NCI-H748 treated with DMSO at 0.1 percent for 48 hours (cell line): ENCODE data around the gene SLC12A2.

ENCODE experiments used
- DNase-seq: peaks from one replicate; lab custom pipeline; 2025; lab: John Stamatoyannopoulos, UW

Gene SLC12A2

DNA sequence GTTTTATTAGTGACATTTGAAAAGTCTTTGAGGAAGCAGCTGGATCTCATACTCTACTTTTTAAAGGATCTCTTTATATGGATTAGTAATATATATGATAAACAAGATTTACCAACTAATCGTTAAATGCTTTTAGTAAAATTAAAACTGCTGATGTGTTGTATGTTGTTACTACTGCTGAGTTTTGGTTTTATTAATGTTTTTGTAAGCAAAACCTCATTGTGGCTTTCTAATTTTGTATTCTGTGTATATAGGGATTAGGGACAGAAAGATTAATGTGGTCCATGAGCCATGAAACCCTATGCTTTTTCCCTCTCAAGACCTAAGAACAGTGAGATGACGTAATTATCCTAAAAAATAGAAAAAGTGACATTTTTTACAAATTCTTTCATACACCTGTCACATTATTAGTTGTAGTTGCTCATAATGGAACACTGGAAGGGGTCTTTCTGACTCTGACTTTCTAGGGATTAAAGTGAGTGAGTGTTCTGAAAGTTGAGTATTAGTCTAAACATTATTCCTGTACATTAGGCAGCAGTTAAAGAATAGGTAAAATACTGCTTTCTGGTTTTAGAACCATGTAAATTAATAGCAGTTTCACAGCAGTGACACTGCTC lies 85.9 kb downstream of the SLC12A2 start:
- DNase-seq, result no peak

DNA sequence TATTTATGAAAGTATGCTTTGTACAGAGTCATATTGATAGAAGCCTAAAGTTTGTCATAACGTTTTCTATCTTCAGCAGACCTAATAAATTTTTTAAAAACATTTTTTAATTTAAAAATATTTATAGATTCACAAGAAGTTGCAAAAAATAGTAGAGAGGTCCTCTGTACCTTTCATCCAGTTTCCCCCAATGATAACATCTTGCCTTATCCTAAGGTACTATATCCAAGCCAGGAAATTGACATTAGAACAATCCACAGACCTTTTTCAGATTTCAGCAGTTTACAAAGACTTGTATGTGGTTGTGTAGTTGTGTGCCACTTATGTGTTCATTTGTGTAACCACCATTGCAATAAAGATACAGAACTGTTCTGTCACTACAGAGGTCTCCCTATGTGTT lies 88.5 kb downstream of the SLC12A2 start:
- no peak for DNase-seq

DNA sequence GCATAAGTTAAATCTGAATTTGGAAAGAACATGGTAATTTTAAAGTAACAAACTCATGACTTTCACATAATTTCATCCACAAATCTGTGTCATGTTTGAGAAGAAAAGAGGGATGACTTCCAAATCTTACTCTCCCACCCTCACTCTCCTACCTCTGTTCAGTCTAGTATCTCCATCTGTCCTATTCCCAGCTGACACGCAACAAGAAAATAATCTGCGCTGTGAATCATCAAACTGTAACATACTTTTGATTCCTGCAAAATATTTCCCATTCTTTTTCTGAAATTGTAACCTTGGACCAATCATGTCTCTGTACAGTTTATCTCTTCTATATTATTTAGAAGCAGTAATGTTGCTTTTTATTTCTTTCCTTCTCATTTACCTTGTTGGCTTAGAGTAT lies 91.4 kb downstream of the SLC12A2 start:
- no peak for DNase-seq

DNA sequence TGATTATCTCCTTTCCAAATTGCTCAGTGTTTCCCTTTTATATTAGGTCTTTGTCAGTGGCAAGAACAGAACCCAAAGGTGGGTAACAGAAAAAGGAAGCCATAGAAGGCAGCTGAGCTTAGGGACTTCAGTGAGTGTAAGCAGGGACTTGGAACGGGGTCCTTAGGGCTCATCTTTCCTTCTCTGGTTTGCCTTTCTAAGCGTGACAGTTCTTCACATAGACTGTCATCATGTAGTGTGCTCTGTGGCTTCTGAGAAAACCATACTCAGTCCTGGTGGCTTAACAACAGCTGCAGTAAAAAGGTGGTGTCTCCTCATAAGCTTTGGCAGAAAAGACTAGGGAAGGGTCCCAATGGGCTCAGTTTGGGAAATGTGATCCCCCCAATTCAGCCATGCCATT lies 108.8 kb downstream of the SLC12A2 start:
- DNase-seq, result no peak

DNA sequence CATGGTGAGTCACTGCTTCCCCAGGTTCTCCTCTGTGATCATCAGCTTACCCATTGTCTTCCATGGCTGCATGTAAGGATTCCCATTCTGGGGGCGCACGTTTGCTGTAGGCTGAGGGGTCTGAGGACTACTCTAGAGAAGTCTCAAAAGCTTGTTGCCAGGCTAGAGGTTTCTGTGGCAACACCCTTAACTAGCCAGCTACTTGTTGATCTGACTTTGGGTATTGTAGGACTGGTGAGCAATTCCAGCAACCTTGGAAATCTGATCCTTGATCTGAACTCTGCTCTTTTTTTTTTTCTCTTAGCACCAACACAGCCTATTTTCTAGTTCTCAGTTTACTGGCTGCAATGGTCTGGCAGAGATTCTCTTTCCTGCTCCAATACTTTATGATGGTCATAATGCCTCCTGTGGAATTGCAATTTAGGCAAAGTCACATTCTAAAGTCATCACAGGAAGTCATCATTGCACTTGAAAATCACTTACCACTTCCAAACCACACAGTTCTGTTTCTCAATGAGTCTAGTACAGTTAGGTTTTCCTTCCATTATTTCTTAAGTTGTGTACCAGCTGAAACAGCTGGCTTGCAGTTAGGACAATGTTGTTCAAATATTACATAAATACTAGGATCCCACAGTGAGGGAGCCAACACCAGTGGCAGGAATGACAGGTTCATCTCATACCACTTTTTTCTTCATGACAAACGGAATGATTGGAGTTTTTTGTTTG lies 110.3 kb downstream of the SLC12A2 start:
- DNase-seq, result no peak

DNA sequence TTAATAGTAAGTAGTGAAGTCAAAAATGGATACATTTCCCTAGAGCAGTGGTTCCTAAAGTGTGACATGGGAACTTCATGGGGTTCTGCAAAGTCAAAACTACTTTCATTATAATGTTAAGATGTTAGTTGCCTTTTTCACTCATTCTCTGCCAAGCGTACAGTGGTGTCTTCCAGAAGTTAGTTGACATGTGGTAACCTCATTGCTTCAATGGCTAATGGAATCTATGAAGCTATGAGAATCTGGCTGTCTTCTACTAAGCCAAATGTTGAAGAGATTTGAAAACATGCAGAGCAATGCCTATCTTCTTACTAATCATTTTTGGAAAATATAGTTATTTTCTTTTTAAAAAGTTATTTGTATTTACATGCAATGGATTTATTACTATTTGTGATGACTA lies 111.8 kb downstream of the SLC12A2 start:
- no peak for DNase-seq

DNA sequence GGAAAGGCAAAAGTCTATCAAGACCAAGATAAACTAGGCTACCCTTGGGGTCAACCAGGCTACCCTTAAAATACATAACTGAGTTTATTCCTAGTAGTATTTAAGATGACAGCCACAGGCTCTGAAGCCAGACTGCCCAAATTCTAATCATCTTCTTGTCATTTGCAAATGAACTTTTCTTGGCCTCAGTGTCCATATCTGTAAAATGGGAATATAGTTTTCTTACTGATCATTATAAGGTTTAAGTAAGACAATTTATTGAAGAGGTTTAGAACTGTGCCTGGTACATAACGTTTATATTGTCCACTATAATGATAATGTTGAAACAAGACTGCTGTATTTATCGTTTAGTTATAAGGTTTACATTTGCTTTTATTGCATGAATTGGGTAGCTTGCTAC lies 112.5 kb downstream of the SLC12A2 start:
- DNase-seq, result no peak

DNA sequence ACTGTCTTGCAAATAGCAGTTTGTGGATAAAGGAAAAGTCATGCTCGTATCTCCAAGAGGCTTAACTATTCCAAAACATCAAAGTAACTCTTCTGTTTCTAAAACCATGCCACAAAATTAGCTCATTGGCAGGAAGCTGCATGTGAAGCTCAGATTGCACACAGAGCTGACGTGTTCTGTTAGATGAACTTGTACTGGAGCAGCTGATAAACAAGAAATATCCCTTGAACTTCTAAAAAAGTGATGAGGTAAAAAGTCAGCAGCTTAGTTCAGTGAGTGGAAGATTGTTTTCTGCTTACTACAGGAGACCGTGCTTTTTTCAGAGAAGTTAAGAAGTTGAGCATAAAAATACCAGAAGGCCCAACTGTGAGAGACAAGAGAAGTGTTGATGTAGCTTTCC lies 113.2 kb downstream of the SLC12A2 start:
- no peak for DNase-seq

DNA sequence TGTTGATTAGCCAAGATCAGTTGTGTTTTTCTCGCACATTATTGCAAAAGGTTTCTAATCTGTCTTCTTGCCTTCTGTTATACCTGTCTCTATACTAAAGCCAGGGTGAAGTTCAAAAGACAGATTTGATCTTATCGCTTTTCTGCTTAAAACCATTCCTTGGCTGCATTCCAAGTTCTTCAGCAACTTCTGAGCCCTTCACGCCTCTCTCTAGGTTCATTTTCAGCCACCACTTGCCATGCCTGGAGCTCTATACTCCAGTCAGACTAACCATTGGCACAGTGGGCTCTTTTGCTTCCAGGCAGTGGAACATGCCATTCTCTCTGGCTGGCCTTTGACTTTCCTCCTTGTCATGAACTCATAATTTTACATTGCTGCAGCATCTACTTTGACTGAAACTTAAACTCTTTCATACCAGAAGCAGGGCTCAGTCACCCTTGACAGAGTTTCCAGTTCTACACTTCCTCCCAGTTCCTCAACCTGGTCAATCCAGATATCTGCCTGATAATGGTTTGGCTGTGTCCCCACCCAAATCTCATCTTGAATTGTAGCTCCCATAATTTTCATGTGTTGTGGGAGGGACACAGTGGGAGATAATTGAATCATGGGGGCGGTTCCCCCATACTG lies 114.4 kb downstream of the SLC12A2 start:
- DNase-seq, result no peak

DNA sequence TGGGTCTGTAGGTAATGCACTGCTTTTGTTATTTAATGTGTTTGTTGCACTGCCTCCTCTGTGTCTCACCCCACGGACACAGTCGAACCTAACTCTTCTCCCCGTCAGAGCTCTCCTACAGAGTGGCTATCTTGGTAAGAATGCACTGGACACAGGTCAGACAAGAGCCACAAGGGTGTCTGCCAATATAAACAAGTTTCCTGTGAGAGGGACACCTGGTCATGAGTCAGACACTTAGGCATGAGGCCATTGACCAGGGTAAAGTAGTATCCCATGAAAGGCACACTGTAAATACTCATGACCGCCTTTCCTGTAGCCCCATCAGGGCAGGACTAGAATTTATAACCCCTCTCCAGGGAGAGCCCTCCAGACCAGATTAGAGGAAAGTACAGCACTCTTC lies 115.5 kb downstream of the SLC12A2 start:
- no peak for DNase-seq

DNA sequence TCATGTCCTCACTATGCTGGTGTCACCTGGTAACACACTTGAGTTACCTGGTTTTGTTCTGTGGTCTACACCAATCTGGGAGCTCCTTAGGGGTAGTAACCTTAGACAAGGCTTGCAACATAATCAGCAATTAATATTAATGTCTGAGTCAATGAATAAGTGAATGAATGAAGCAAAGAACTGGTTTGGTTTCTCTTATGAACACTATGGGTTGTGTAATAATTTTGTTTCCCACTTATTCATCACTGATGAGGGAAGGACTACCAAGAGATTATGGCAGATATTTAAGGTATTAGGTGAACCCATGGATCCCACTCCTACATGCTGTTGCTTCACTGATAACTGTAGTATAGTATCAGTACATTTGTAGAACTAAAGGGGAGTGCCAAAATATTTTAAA lies 116.0 kb downstream of the SLC12A2 start:
- no peak for DNase-seq

DNA sequence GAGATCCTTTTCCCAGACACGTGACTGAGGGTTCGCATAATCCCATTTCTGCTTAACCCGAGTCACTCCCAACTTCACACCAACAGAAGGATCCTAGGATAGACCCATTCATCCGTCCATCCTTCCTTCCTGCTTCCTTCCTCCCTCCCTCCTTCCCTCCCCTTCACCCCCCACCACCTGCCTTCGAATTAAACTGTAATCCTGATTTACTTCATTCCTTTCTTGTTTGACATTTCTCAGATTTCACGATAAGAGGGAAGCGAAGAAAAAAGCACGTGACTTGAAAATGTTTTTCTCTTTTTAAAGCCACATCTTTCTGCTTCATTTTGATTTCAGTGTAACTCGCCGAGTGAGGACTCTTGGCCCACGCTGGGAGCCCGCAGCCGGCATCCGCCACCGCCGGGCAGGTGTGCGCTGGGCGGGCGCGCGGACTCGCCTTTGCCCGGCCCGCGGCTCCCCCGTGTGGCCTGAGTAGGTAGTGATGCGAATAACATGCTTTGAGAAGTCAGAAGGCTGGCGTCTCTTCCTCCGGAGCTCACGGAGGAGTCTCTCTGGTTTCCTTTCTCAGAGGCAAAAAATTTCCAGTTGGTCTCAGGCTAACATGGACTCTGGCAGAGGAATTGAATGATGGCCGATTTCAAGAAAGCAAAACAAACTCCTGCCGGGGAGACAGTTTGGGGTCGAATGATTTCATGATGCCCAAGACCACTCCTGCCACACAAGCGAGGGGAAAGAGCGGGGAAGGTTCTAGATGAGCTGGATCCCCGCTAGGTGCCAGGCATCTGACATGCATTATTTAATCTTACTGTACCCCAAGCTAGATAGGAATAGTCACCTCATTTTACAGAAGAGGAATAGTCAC lies 117.7 kb downstream of the SLC12A2 start:
- DNase-seq, result peak; percentile 74

DNA sequence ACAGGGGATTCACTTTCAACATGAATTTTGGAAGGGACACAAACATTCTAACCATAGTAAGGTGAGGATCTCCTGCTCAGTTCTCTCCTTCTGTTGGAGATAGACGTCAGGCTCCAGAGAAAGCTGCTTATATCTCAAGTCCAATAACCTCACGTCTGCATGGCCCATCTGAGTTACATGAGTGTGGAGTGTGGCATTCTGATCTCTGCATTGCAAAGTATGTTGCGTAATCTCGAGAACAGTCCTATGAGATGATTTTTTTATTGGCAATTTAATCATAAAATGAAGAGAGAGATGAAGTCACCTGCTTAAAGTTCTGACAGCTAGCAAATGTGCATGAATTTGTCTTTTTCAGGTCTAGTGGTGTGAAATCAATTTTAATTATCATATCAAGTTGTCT lies 118.8 kb downstream of the SLC12A2 start:
- no peak for DNase-seq

DNA sequence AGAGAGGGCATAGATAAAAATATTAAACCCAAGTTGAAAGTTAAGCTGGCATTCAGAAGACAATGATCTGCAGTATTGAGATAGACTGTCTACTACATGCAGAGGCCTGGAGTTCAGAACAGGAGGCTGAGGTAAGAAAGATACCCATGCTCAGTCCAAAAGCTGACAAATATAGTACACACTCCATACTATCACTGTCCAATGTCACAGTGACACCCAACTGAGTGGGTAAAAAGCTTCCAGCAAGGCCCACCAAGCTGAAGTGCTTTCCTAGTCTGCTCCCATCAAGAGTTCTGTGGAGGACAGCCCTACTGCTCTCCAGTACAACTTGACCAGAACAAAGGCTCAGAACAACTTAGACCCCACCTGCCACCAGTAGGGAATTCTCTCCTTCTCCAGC lies 124.9 kb downstream of the SLC12A2 start:
- no peak for DNase-seq

DNA sequence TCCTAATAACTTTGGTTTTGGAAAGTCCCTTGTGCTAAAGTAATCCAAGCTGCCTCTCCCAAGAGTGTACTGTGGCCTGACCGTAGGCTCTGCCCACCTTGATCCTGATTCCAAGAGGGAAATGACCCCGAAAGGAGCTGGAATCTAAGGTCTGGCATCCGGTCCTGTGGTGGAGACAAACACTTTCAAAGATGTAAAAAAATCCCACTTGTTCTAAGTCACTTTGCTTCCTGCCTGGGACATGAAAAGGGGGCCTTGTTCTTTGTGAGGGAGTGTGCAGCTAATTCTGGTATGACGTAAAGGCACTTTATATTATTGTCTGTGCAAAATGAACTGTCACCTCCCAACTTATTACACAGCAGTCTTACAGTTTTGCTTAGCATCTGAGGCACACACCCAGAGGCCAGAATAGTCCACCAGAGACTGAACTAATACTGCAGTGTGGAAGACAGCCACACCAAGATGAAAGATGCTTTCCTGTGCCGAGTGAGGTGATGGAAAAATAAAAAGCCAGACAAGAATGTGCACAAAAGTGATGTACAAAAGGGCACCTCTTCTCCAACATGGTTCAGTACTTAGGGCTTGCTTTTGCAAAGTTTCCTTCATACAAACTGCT lies 128.7 kb downstream of the SLC12A2 start:
- no peak for DNase-seq

DNA sequence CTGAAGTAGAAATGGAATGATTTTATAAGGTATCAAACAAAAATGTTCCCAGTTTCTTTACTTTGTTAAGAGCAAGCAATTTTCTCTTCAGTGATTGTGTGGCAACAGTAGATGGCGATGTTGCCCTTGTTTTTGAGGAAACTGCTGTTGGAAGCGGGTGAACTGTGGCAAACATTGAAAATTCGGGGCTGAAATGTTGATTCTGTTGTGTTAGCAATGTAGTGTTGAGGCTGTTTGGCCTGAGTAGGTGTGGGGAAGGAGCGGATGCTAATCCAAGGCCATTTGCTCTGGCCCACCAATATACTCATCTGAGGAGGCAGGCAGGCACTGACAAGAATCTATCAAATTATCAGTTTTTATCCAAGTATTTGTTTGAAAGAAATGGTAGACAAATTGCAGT lies 129.8 kb downstream of the SLC12A2 start:
- DNase-seq, result peak; percentile 83

DNA sequence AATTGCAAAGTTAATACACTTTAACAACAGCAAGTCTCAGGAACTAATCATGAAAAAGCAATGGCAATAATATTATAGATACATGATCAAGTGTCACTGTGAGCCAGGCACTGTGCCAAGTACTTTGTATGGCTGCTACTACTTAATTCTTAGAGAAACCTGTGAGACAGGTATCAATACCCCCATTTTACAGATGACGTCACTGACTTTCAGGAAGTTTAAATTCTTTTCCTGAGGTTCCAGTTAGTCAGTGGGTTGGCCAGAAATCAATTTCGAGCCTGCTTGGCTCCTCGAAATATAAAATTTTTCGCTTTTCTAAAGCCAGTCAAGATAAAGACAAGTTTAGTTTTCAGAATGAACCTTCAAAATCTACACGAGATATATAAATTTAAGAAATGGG lies 130.3 kb downstream of the SLC12A2 start:
- no peak for DNase-seq

DNA sequence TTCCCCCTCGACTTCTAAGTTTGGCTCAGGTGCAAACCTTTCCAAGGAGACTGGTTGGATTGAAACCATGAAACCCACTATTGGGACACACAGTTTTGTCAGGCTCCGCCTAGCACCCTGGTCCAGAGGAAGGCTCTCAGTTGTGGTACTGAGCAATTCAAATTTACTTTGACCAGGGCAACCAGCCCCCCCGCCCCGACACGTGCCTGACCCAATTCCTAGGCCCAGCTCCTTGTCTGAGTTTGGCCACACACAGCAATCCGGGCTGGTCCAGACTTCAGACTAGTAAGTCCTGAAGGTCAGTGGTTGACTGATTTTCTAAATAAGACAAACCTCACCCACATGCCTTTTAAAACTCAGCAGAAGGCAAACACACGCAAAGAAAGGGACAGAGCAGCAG lies 132.7 kb downstream of the SLC12A2 start:
- no peak for DNase-seq

DNA sequence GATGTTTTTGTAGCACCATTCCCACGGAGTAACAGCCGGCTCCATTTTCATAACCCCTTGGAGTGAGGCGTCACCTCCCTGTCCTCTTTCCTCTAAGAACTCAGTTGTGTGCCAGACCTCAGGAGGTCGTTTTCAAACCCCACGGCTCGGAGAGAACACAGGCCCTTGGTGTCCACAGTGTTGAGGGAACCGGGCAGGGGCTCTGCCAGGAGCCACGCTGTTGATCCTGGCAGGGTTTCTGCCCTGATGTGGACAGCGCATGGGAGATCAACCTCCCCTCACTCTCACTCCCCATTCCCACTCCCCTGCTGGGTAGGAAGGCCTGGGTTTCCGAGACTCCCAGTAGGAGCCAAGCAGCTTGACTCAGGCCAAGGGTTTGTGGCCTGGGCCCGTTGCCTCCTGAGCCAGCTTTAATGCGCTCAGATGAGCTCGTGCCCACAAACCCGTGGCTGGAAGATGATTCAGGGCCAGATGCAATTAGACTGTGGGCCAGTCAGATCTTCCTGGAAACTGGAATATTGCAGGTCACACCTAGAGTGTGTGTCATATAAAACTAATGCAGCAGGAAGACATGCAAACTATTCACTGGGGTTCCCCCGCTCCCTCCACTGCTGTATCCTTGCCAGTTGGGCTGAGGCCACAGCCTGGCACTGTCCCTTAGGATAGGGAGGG lies 133.4 kb downstream of the SLC12A2 start:
- no peak for DNase-seq

DNA sequence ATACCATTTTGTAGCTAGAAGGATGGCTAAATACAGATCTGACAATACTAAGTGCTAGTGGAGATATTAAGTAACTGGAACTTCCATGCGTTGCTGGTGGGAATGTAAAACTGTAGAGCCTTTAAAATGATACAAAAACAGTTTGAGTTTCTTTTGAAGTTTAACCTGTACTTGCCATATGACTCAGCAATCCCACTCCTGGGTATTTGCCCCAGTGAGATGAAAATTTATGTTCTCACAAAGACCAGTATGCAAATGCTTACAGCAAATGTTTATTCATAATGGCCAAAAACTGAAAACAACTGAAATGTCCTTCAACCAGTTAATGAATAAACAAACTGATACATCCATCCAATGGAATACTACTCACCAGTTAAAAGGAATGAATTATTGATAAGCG lies 137.3 kb downstream of the SLC12A2 start:
- no peak for DNase-seq

DNA sequence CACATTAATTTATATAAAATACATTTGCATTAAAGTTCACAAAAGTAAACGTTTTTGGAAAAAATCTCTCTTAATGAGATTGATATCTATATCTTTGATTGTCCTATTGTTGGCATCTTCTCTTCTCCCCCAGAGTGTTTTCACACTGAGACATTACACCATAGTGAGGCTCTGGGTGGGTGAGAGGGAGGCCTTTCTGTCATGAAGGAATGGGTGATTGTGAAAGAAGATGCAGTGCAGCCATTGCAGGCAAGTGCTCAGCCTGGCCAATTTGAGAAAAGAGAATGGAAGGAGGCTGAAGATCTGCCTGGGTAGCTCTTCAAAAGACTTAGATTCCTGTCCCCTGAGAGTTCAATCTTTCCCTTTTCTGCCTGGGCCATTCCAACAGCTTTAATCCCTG lies 140.8 kb downstream of the SLC12A2 start:
- DNase-seq, result no peak
